Esophagus muscularis mucosa (tissue), 3 donors: Measurements from ENCODE around the gene ALCAM.

ENCODE experiments used
- POLR2A ChIP-seq: fragments of 450-650 bp; IDR thresholded peaks from one replicate; pipeline ENCODE4 v1.6.1; 2017; ENCODE audit warnings: antibody characterized with exemption, moderate library complexity, mild to moderate bottlenecking, low read depth
- POLR2AphosphoS5 ChIP-seq, 2 donors: sonication (generic); formaldehyde crosslinking; IDR thresholded peaks; one replicate each; pipeline ENCODE4 v1.6.1; 2017; ENCODE audit warnings: antibody characterized with exemption in 2 of 2
- TF ChIP-seq, protein P1 (sequence below), 3 experiments: fragments of 200-600 bp in 2 of 3; fragments of 450-650 bp in 1 of 3; sonication (generic) in 2 of 3; IDR thresholded peaks; one replicate each; pipeline ENCODE4 v1.5.1; 2017 to 2019; ENCODE audit warnings: antibody characterized with exemption in 3 of 3, mild to moderate bottlenecking in 2 of 3, moderate library complexity in 1 of 3

DNA sequence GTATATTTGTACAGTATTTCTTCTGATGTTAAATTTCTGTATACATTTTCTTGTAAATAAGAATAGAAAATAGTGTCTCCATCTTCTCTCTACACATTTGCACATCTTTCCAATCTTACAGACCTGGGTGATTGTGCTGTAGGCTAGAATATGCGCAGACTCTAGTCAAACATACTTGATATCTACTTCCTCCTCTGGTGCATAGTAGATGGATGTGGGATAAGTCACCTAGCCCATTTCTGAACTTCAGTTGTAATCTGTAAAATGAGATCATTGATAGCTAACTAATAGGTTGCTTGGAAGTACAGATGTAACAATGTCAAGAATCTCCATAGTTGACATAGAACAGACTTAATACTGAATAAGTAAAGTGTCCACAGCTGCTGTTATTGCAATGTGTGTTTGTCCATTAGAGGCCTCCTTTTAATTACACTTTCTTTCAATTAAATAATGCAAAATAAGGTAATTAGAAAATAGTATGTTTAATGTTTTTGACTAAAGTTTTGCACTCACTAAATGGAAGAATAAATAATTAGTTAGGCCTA, 46.7 kb downstream of the ALCAM start:
- TF ChIP-seq, protein P1, sequence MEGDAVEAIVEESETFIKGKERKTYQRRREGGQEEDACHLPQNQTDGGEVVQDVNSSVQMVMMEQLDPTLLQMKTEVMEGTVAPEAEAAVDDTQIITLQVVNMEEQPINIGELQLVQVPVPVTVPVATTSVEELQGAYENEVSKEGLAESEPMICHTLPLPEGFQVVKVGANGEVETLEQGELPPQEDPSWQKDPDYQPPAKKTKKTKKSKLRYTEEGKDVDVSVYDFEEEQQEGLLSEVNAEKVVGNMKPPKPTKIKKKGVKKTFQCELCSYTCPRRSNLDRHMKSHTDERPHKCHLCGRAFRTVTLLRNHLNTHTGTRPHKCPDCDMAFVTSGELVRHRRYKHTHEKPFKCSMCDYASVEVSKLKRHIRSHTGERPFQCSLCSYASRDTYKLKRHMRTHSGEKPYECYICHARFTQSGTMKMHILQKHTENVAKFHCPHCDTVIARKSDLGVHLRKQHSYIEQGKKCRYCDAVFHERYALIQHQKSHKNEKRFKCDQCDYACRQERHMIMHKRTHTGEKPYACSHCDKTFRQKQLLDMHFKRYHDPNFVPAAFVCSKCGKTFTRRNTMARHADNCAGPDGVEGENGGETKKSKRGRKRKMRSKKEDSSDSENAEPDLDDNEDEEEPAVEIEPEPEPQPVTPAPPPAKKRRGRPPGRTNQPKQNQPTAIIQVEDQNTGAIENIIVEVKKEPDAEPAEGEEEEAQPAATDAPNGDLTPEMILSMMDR (IDR thresholded peaks at IDR 0.05), result no peak
- TF ChIP-seq POLR2AphosphoS5 (IDR thresholded peaks at IDR 0.05) (no peak), POLR2A (no peak)
